ENCODE data around the gene FN3K. TPM values are rescaled to one million over a fixed set of nuclear protein-coding genes. Genes with fewer than 3 reads are reported as not detected.

Gene FN3K
- total and polyA plus RNA-seq, 2 of the 13 experiments (the other 11 are each of a cell fraction or from before 2014, with no cell fraction given), result 3.5 to 12.2 TPM

DNA sequence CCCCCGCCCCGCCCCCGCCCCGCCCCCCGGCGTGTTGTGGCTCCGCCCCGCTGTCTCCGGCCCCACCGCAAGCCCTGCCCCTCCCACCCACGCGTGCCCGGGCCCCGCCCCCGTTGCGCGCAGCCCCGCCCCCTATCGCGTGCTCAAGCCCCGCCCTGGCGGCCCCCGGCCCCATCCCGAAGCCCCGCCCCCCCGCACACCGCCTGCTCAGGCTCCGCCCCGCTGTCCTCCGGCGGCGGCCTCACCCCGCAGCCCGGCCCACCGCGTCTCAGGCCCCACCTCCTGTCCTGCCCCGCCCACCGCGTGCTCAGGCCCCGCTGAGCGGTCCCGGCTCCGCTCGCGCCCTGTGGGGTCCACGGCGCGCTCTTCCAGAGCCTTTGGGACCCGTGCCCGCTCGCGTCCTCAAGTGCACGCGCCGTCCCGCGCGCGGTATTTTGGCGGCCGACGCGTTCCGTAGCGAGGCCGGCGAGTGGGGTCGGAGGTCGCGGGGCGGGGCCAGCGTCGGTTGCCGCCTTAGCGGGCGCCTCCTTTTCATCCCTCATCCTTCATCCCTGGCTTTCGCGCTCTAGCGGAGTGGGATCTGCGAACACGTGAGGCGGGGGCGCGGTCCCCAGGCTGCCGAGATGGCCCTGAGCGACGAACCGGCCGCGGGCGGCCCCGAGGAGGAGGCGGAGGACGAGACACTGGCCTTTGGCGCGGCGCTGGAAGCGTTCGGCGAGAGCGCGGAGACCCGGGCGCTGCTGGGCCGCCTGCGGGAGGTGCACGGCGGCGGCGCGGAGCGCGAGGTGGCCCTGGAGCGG is 16.4 kb downstream of the FN3K start, which contains the start of gene TBCD (continued):
- TF ChIP-seq ZNF382 (CRISPR knock-in tag; IDR thresholded peaks at IDR 0.05; ENCODE audit: borderline replicate concordance), result no peak
- TF ChIP-seq AGO1 (IDR thresholded peaks at IDR 0.05; ENCODE audit: low read depth, low read length, poor library complexity, severe bottlenecking), result peak; percentile 99
- 0 out of 2 replicates have a peak, but pooled peaks have one; percentile 31 for TF ChIP-seq ZNF337 (CRISPR knock-in tag; IDR thresholded peaks at IDR 0.05; ENCODE audit: borderline replicate concordance, low read depth)
- TF ChIP-seq ZNF121 (CRISPR knock-in tag; IDR thresholded peaks at IDR 0.05), result peak; percentile 67
- TF ChIP-seq ZNF83 (CRISPR knock-in tag; IDR thresholded peaks at IDR 0.05; ENCODE audit: borderline replicate concordance), result peak; percentile 90; the same call in 1 of the 2 replicates
- TF ChIP-seq, protein P1, sequence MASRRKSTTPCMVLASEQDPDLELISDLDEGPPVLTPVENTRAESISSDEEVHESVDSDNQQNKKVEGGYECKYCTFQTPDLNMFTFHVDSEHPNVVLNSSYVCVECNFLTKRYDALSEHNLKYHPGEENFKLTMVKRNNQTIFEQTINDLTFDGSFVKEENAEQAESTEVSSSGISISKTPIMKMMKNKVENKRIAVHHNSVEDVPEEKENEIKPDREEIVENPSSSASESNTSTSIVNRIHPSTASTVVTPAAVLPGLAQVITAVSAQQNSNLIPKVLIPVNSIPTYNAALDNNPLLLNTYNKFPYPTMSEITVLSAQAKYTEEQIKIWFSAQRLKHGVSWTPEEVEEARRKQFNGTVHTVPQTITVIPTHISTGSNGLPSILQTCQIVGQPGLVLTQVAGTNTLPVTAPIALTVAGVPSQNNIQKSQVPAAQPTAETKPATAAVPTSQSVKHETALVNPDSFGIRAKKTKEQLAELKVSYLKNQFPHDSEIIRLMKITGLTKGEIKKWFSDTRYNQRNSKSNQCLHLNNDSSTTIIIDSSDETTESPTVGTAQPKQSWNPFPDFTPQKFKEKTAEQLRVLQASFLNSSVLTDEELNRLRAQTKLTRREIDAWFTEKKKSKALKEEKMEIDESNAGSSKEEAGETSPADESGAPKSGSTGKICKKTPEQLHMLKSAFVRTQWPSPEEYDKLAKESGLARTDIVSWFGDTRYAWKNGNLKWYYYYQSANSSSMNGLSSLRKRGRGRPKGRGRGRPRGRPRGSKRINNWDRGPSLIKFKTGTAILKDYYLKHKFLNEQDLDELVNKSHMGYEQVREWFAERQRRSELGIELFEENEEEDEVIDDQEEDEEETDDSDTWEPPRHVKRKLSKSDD (CRISPR knock-in tag; IDR thresholded peaks at IDR 0.05; ENCODE audit: low read depth), result no peak
- peak; percentile 89; the same call in 1 of the 2 replicates for TF ChIP-seq RARG (CRISPR knock-in tag; IDR thresholded peaks at IDR 0.05; ENCODE audit: low read depth)
- TF ChIP-seq, protein P2, sequence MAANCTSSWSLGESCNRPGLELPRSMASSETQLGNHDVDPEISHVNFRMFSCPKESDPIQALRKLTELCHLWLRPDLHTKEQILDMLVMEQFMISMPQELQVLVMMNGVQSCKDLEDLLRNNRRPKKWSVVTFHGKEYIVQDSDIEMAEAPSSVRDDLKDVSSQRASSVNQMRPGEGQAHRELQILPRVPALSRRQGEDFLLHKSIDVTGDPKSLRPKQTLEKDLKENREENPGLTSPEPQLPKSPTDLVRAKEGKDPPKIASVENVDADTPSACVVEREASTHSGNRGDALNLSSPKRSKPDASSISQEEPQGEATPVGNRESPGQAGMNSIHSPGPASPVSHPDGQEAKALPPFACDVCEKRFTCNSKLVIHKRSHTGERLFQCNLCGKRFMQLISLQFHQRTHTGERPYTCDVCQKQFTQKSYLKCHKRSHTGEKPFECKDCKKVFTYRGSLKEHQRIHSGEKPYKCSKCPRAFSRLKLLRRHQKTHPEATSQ (CRISPR knock-in tag; IDR thresholded peaks at IDR 0.05; ENCODE audit: borderline replicate concordance), result 0 out of 2 replicates have a peak, but pooled peaks have one; percentile 44
- TF ChIP-seq KLF6 (CRISPR knock-in tag; IDR thresholded peaks at IDR 0.05), result peak; percentile 97
- peak; percentile 88 for TF ChIP-seq ZFY (CRISPR knock-in tag; IDR thresholded peaks at IDR 0.05)
- TF ChIP-seq EP300 (IDR thresholded peaks at IDR 0.05; ENCODE audit: low read depth in 2 of 2, low read length in 2 of 2), result peak in 1 of 2 experiments; percentile 17; a peak in 1 of 4 replicates
- TF ChIP-seq EP300 (CRISPR knock-in tag; IDR thresholded peaks at IDR 0.05; ENCODE audit: borderline replicate concordance), result peak; percentile 63
- TF ChIP-seq STAG1 (CRISPR knock-in tag; IDR thresholded peaks at IDR 0.05), result peak; percentile 14; the same call in 1 of the 2 replicates
- TF ChIP-seq ETV5 (CRISPR knock-in tag; IDR thresholded peaks at IDR 0.05; ENCODE audit: borderline replicate concordance), result peak; percentile 70
- TF ChIP-seq, protein P3, sequence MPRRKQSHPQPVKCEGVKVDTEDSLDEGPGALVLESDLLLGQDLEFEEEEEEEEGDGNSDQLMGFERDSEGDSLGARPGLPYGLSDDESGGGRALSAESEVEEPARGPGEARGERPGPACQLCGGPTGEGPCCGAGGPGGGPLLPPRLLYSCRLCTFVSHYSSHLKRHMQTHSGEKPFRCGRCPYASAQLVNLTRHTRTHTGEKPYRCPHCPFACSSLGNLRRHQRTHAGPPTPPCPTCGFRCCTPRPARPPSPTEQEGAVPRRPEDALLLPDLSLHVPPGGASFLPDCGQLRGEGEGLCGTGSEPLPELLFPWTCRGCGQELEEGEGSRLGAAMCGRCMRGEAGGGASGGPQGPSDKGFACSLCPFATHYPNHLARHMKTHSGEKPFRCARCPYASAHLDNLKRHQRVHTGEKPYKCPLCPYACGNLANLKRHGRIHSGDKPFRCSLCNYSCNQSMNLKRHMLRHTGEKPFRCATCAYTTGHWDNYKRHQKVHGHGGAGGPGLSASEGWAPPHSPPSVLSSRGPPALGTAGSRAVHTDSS (CRISPR knock-in tag; conservative IDR thresholded peaks at IDR 0.05), result 0 out of 2 replicates have a peak, but pooled peaks have one; percentile 57
- 0 out of 2 replicates have a peak, but pooled peaks have one; percentile 44 for TF ChIP-seq MEF2D (CRISPR knock-in tag; IDR thresholded peaks at IDR 0.05)
- TF ChIP-seq ATAD3A (CRISPR knock-in tag; IDR thresholded peaks at IDR 0.05), result no peak
- 0 out of 2 replicates have a peak, but pooled peaks have one; percentile 11 for TF ChIP-seq TMF1 (CRISPR knock-in tag; IDR thresholded peaks at IDR 0.05; ENCODE audit: low read depth)
- TF ChIP-seq GTF2F1 (IDR thresholded peaks at IDR 0.05; ENCODE audit: low read length), result no peak
- TF ChIP-seq, protein P4, sequence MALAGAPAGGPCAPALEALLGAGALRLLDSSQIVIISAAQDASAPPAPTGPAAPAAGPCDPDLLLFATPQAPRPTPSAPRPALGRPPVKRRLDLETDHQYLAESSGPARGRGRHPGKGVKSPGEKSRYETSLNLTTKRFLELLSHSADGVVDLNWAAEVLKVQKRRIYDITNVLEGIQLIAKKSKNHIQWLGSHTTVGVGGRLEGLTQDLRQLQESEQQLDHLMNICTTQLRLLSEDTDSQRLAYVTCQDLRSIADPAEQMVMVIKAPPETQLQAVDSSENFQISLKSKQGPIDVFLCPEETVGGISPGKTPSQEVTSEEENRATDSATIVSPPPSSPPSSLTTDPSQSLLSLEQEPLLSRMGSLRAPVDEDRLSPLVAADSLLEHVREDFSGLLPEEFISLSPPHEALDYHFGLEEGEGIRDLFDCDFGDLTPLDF (CRISPR knock-in tag; IDR thresholded peaks at IDR 0.05), result peak; percentile 93
- peak; percentile 97; the same call in 1 of the 2 replicates for TF ChIP-seq ZNF839 (CRISPR knock-in tag; IDR thresholded peaks at IDR 0.05; ENCODE audit: borderline replicate concordance)
